ENCODE measurements around the gene TBC1D16.
"Not testable (repeated sequence)": the region's sequence is repeated elsewhere in the genome, so short reads cannot be mapped to it uniquely, and the experiment has no call there.

- TF ChIP-seq EZH2 (IDR thresholded peaks at IDR 0.05; ENCODE audit: borderline replicate concordance, low read depth, low read length, severe bottlenecking): not testable (repeated sequence)
- TF ChIP-seq, protein P1, sequence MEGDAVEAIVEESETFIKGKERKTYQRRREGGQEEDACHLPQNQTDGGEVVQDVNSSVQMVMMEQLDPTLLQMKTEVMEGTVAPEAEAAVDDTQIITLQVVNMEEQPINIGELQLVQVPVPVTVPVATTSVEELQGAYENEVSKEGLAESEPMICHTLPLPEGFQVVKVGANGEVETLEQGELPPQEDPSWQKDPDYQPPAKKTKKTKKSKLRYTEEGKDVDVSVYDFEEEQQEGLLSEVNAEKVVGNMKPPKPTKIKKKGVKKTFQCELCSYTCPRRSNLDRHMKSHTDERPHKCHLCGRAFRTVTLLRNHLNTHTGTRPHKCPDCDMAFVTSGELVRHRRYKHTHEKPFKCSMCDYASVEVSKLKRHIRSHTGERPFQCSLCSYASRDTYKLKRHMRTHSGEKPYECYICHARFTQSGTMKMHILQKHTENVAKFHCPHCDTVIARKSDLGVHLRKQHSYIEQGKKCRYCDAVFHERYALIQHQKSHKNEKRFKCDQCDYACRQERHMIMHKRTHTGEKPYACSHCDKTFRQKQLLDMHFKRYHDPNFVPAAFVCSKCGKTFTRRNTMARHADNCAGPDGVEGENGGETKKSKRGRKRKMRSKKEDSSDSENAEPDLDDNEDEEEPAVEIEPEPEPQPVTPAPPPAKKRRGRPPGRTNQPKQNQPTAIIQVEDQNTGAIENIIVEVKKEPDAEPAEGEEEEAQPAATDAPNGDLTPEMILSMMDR (IDR thresholded peaks at IDR 0.05; ENCODE audit: borderline replicate concordance, extremely low read depth, low read length, poor library complexity, severe bottlenecking): not testable (repeated sequence)
Measured at GRCh38 chr17:79962467-79962866, 73.2 kb downstream of the TBC1D16 start.
